ENCODE data around the gene FCRLA.
"Not testable (repeated sequence)": the region's sequence is repeated elsewhere in the genome, so short reads cannot be mapped to it uniquely, and the experiment has no call there.

Gene FCRLA

DNA sequence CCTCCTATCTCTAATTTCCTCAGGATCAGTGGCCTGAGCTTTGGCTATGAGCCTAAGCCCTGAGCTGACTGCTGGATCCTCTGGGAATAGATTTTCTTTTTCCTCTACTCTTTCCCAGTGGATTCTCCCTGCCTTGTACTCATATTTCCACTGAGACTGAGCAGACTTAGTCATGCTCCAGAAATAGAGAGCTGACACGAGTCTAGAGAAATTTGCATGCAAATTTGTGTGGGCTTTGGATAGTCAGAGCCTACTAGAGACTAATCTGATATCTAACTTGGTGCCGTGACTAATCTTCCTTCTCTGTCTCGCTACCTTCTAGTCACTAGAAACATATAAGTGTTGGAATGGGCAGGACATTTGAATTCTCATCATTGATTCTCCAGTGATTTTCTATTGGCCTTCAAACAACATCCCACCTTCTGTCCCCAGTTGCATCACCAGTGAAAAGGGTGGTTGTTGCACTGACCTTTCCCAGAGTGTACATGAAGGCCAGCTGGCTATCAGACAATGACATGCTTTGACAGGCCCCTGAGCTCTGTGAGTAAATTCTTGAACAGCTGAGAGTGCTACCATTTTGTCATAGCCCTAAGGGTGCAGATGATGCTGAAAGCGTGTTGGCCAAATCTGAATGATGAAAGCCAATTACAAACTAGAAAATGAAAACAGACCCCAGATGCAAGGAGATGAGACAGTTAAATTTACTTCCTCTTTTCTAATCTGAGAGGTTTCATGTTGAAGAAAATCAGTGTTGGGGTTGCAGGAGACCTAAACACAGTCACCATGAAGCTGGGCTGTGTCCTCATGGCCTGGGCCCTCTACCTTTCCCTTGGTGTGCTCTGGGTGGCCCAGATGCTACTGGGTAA lies at the start of gene FCRLA (continued):
- TF ChIP-seq, protein P1, sequence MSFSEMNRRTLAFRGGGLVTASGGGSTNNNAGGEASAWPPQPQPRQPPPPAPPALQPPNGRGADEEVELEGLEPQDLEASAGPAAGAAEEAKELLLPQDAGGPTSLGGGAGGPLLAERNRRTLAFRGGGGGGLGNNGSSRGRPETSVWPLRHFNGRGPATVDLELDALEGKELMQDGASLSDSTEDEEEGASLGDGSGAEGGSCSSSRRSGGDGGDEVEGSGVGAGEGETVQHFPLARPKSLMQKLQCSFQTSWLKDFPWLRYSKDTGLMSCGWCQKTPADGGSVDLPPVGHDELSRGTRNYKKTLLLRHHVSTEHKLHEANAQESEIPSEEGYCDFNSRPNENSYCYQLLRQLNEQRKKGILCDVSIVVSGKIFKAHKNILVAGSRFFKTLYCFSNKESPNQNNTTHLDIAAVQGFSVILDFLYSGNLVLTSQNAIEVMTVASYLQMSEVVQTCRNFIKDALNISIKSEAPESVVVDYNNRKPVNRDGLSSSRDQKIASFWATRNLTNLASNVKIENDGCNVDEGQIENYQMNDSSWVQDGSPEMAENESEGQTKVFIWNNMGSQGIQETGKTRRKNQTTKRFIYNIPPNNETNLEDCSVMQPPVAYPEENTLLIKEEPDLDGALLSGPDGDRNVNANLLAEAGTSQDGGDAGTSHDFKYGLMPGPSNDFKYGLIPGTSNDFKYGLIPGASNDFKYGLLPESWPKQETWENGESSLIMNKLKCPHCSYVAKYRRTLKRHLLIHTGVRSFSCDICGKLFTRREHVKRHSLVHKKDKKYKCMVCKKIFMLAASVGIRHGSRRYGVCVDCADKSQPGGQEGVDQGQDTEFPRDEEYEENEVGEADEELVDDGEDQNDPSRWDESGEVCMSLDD (tag by site-specific recombination; IDR thresholded peaks at IDR 0.05) = no peak
- TF ChIP-seq ZNF433 (tag by site-specific recombination; IDR thresholded peaks at IDR 0.05; ENCODE audit: low read depth) = no peak
- no peak for TF ChIP-seq ZNF571 (tag by site-specific recombination; IDR thresholded peaks at IDR 0.05)
- TF ChIP-seq ZNF544 (tag by site-specific recombination; IDR thresholded peaks at IDR 0.05) = no peak
- no peak for TF ChIP-seq ZSCAN30 (tag by site-specific recombination; IDR thresholded peaks at IDR 0.05)
- no peak for TF ChIP-seq ZNF146 (tag by site-specific recombination; IDR thresholded peaks at IDR 0.05)
- TF ChIP-seq BCL11B (tag by site-specific recombination; IDR thresholded peaks at IDR 0.05; ENCODE audit: low read depth) = no peak
- TF ChIP-seq KLF10 (tag by site-specific recombination; IDR thresholded peaks at IDR 0.05) = no peak
- TF ChIP-seq ZNF792 (tag by site-specific recombination; IDR thresholded peaks at IDR 0.05) = no peak
- TF ChIP-seq ZNF585B (tag by site-specific recombination; IDR thresholded peaks at IDR 0.05) = no peak
- TF ChIP-seq ZNF654 (tag by site-specific recombination; IDR thresholded peaks at IDR 0.05; ENCODE audit: low read depth) = no peak
- TF ChIP-seq GLI4 (tag by site-specific recombination; IDR thresholded peaks at IDR 0.05) = no peak
- TF ChIP-seq, protein P2, sequence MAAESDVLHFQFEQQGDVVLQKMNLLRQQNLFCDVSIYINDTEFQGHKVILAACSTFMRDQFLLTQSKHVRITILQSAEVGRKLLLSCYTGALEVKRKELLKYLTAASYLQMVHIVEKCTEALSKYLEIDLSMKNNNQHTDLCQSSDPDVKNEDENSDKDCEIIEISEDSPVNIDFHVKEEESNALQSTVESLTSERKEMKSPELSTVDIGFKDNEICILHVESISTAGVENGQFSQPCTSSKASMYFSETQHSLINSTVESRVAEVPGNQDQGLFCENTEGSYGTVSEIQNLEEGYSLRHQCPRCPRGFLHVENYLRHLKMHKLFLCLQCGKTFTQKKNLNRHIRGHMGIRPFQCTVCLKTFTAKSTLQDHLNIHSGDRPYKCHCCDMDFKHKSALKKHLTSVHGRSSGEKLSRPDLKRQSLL (tag by site-specific recombination; IDR thresholded peaks at IDR 0.05) = no peak
- TF ChIP-seq, protein P3, sequence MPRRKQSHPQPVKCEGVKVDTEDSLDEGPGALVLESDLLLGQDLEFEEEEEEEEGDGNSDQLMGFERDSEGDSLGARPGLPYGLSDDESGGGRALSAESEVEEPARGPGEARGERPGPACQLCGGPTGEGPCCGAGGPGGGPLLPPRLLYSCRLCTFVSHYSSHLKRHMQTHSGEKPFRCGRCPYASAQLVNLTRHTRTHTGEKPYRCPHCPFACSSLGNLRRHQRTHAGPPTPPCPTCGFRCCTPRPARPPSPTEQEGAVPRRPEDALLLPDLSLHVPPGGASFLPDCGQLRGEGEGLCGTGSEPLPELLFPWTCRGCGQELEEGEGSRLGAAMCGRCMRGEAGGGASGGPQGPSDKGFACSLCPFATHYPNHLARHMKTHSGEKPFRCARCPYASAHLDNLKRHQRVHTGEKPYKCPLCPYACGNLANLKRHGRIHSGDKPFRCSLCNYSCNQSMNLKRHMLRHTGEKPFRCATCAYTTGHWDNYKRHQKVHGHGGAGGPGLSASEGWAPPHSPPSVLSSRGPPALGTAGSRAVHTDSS (tag by site-specific recombination; IDR thresholded peaks at IDR 0.05) = no peak
- no peak for TF ChIP-seq ZNF140 (tag by site-specific recombination; IDR thresholded peaks at IDR 0.05)
- no peak for TF ChIP-seq ZNF426 (tag by site-specific recombination; IDR thresholded peaks at IDR 0.05)
- no peak for TF ChIP-seq ZBTB20 (tag by site-specific recombination; IDR thresholded peaks at IDR 0.05)

DNA sequence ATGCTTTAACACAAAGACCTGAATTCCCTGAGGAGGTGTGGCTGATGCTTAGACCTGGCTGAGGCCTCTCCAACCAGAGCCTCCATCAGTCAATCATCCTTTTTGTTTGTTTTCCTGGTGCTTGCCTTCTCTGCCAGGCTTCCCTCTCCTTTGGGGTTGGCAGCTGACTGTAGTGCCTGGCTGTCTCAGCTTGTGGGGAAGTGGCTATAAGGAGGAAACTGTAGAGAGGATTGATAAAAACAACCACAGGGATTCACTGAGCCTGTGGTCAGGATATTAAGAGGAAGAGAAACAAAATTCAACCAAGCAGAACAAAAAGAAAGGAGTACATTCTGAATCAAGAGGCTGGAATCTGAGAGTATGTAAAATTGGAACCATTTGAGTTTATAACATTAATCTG lies 48.5 kb upstream of the FCRLA start:
- H3K27ac ChIP-seq (ENCODE audit: extremely low read depth, low read depth, low read length); CTCF ChIA-PET; POLR2A ChIA-PET; H3K4me1 ChIP-seq (ENCODE audit: control insufficient read depth, insufficient read depth, low read length); H3K36me3 ChIP-seq (ENCODE audit: control insufficient read depth in 2 of 2, insufficient read depth in 1 of 2, low read length in 2 of 2); H3K9me3 ChIP-seq (ENCODE audit: control insufficient read depth, insufficient read depth, low read depth, low read length); H3K4me3 ChIP-seq (ENCODE audit: low read depth, low read length): not testable (repeated sequence)

DNA sequence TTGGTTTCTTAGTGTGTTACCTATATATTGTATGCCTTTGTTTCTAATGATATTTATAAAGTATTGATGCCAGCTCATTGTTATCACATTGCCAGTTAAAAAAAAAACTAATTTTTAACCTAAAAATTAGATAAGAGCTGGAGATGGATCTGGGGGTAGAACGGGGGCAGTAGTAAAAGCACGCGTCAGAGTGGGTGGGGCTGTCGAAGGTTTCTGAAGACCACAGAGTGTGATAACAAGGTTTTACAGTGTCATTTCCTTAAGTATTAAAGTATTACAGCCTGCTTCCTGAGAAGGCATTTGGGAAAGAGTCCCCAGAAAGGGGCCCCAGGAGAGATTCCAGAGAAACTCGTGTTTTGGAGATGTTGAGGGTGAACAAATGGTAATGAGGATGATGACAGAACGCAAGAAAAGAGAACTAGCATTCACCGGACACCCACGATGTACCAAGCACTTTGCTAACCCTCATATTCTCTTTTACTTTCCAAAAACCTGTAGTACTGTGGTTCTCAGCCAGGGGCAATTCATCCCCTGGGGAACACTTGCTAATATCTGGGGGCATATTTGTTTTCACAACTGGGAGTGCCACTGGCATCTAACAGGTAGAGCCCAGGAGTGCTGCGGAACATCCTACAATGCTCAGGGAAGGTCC lies 45.2 kb upstream of the FCRLA start:
- H3K27ac ChIP-seq (ENCODE audit: extremely low read depth, low read depth, low read length); H3K9me3 ChIP-seq (ENCODE audit: control insufficient read depth, insufficient read depth, low read depth, low read length); POLR2A ChIA-PET; H3K4me3 ChIP-seq (ENCODE audit: low read depth, low read length); H3K4me1 ChIP-seq (ENCODE audit: control insufficient read depth, insufficient read depth, low read length); H3K36me3 ChIP-seq (ENCODE audit: control insufficient read depth in 2 of 2, insufficient read depth in 1 of 2, low read length in 2 of 2); CTCF ChIA-PET: not testable (repeated sequence)

DNA sequence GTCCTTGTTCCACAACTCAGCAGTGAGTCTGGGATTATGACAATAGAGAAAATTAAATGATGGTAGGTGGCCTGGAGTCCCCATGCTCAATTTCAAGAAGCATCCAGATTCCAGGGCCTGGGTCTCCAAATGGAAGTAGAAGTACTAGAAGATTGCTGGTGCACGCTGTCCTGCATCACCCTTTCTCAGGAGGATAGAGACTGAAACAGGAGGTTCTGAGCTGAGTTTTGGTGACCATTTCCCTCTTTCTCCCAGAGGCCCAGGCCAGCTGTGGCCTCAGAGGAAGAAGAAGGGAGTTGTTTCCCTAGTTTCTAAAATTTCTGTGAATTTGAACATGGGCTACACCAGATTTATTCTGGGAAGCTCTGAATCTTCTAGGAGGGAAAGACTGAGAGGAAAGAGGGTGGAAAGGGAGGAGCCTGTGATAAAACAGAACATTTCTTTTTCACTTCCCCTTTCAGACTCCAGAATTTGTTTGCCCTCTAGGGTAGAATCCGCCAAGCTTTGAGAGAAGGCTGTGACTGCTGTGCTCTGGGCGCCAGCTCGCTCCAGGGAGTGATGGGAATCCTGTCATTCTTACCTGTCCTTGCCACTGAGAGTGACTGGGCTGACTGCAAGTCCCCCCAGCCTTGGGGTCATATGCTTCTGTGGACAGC lies 44.2 kb upstream of the FCRLA start, which contains the start of gene FCGR2B:
TSS of gene FCGR2B (plus strand) at position 460 of the 656 bp plus-strand sequence. CDS start at position 559, 99 bp downstream.
- H3K36me3 ChIP-seq (ENCODE audit: control insufficient read depth in 2 of 2, insufficient read depth in 1 of 2, low read length in 2 of 2); POLR2A ChIA-PET; H3K27ac ChIP-seq (ENCODE audit: extremely low read depth, low read depth, low read length); H3K4me1 ChIP-seq (ENCODE audit: control insufficient read depth, insufficient read depth, low read length); H3K9me3 ChIP-seq (ENCODE audit: control insufficient read depth, insufficient read depth, low read depth, low read length); CTCF ChIA-PET; H3K4me3 ChIP-seq (ENCODE audit: low read depth, low read length): not testable (repeated sequence)

DNA sequence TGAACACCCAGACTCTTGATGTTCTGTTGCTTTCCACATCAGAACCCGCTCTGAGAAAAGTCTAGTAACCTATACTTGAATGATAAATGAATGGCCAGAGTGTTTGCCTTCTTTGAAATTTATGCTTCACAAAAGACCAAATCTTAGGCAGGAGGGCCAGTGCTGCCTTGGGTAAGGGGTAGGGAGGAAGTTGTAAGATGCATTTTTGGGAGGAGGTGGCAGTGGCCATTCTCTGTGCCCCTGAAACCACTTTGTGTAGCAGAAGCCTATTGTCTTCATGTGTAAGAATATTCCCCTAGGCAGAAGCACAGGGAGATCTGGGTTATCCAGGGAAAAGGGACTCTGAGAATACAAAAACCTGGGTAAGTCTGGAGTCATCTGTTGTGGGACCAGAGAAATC lies 43.5 kb upstream of the FCRLA start:
- H3K4me1 ChIP-seq (ENCODE audit: control insufficient read depth, insufficient read depth, low read length); CTCF ChIA-PET; H3K36me3 ChIP-seq (ENCODE audit: control insufficient read depth in 2 of 2, insufficient read depth in 1 of 2, low read length in 2 of 2); H3K27ac ChIP-seq (ENCODE audit: extremely low read depth, low read depth, low read length); H3K9me3 ChIP-seq (ENCODE audit: control insufficient read depth, insufficient read depth, low read depth, low read length); H3K4me3 ChIP-seq (ENCODE audit: low read depth, low read length); POLR2A ChIA-PET: not testable (repeated sequence)

DNA sequence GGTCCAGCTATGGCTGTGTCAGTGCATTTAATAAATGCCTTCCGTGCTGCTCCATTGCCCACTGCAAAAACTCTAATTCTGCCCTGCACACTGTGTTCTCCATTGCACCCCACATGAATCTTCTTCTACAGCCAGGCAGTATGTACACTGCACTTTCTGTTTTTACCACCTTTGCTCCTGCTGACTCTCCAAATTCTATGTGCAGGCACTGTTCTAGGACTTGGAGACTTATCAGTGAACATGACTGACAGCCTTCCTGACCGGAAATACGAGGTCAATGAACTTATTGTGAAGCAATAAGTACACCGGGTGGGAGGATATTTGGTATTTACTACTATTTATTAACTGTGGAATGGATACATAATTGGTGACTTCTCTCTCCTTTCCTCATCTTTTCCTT lies 42.3 kb upstream of the FCRLA start:
- CTCF ChIA-PET; POLR2A ChIA-PET; H3K36me3 ChIP-seq (ENCODE audit: control insufficient read depth in 2 of 2, insufficient read depth in 1 of 2, low read length in 2 of 2); H3K4me3 ChIP-seq (ENCODE audit: low read depth, low read length); H3K4me1 ChIP-seq (ENCODE audit: control insufficient read depth, insufficient read depth, low read length); H3K27ac ChIP-seq (ENCODE audit: extremely low read depth, low read depth, low read length); H3K9me3 ChIP-seq (ENCODE audit: control insufficient read depth, insufficient read depth, low read depth, low read length): not testable (repeated sequence)

All from HEK293 (cell line).